MM.1S (cell line): ENCODE measurements around the gene BCAS3.

Source experiments
- DNase-seq: peaks from one replicate; pipeline ENCODE4 v3.0.0-alpha.2; 2015
- H2AFZ ChIP-seq: fragments of 300-600 bp; sonication (generic); 2 replicates; pipeline ENCODE4 v1.6.0; 2016; ENCODE audit warnings: antibody characterized with exemption, low read length
- H3F3A ChIP-seq: fragments of 300-600 bp; sonication (generic); 2 replicates; pipeline ENCODE4 v1.6.1; 2016; ENCODE audit warnings: mild to moderate bottlenecking, antibody characterized with exemption, low read length, moderate library complexity, mixed read lengths; ENCODE audit not compliant: insufficient read depth
- H3K27ac ChIP-seq: fragments of 300-600 bp; sonication (generic); 2 replicates; pipeline ENCODE4 v1.5.1; 2016; ENCODE audit warnings: mild to moderate bottlenecking, low read length
- H3K27me3 ChIP-seq: fragments of 300-600 bp; sonication (generic); replicated peaks from 2 replicates; pipeline ENCODE4 v1.6.0; 2016; ENCODE audit warnings: low read length; ENCODE audit not compliant: insufficient read depth
- H3K36me3 ChIP-seq: fragments of 300-600 bp; sonication (generic); replicated peaks from 2 replicates; pipeline ENCODE4 v1.6.1; 2016; ENCODE audit warnings: mild to moderate bottlenecking, low read length, mixed read lengths; ENCODE audit not compliant: insufficient read depth
- H3K4me1 ChIP-seq: fragments of 300-600 bp; sonication (generic); 2 replicates; pipeline ENCODE4 v1.6.1; 2016; ENCODE audit warnings: low read length, mixed read lengths
- H3K4me2 ChIP-seq: fragments of 300-600 bp; sonication (generic); 2 replicates; pipeline ENCODE4 v1.6.0; 2016; ENCODE audit warnings: low read depth, low read length
- H3K4me3 ChIP-seq: fragments of 300-600 bp; sonication (generic); 2 replicates; pipeline ENCODE4 v1.5.1; 2016; ENCODE audit warnings: low read length, mixed read lengths
- H3K79me2 ChIP-seq: fragments of 300-600 bp; sonication (generic); 2 replicates; pipeline ENCODE4 v1.6.1; 2016; ENCODE audit warnings: mixed run types, low read length, mixed read lengths
- H3K9ac ChIP-seq: fragments of 300-600 bp; sonication (generic); 2 replicates; pipeline ENCODE4 v1.6.1; 2016; ENCODE audit warnings: low read length, mixed read lengths
- H3K9me2 ChIP-seq: fragments of 300-600 bp; sonication (generic); replicated peaks from 2 replicates; pipeline ENCODE4 v1.6.1; 2016; ENCODE audit warnings: mild to moderate bottlenecking, low read length, mixed read lengths; ENCODE audit not compliant: insufficient read depth
- H3K9me3 ChIP-seq: fragments of 300-600 bp; sonication (generic); replicated peaks from 2 replicates; pipeline ENCODE4 v1.6.1; 2016; ENCODE audit warnings: mild to moderate bottlenecking, low read length, mixed read lengths; ENCODE audit not compliant: insufficient read depth
- H4K20me1 ChIP-seq: fragments of 300-600 bp; sonication (generic); 2 replicates; pipeline ENCODE4 v1.6.1; 2016; ENCODE audit warnings: mild to moderate bottlenecking, low read length, moderate library complexity, mixed read lengths; ENCODE audit not compliant: insufficient read depth
- CTCF ChIP-seq: fragments of 300-600 bp; sonication (generic); IDR thresholded peaks from 2 replicates; pipeline ENCODE4 v1.5.1; 2016; ENCODE audit warnings: antibody characterized with exemption, low read length, mixed read lengths
- EZH2 ChIP-seq: fragments of 300-600 bp; sonication (generic); optimal IDR thresholded peaks from 2 replicates; pipeline ENCODE3; 2017; ENCODE audit warnings: low read depth, mild to moderate bottlenecking, antibody characterized with exemption, low read length, mixed read lengths
- EZH2phosphoT487 ChIP-seq: fragments of 300-600 bp; sonication (generic); IDR thresholded peaks from 2 replicates; pipeline ENCODE4 v1.6.1; 2018; ENCODE audit warnings: antibody characterized with exemption, low read length

BCAS3 gene

GRCh38 chr17:61054436-61054835, 376.8 kb downstream of the BCAS3 start:
- H3K4me3 ChIP-seq, result no peak overlapping the region
- H3K27me3 ChIP-seq, result no peaks in the 10 kb centered on the region
- H4K20me1 ChIP-seq, result no peaks in the 10 kb centered on the region
- H3K79me2 ChIP-seq, result no peaks in the 10 kb centered on the region
- no peak overlapping the region for H3K4me2 ChIP-seq
- no peak overlapping the region for H2AFZ ChIP-seq
- H3K36me3 ChIP-seq, result no peaks in the 10 kb centered on the region
- TF ChIP-seq EZH2phosphoT487, result no peak
- TF ChIP-seq EZH2, result no peak
- TF ChIP-seq CTCF, result no peak
- no peak overlapping the region for H3K27ac ChIP-seq
- H3K9ac ChIP-seq, result no peak overlapping the region
- H3K9me2 ChIP-seq, result no peaks in the 10 kb centered on the region
- no peak for DNase-seq
- no peaks in the 10 kb centered on the region for H3F3A ChIP-seq
- H3K9me3 ChIP-seq, result no peaks in the 10 kb centered on the region
- no peaks in the 10 kb centered on the region for H3K4me1 ChIP-seq

GRCh38 chr17:61057257-61057656, 379.6 kb downstream of the BCAS3 start:
- Histone ChIP-seq H3F3A (no peaks in the 10 kb centered on the region), H3K4me1 (no peaks in the 10 kb centered on the region), H3K79me2 (no peaks in the 10 kb centered on the region), H2AFZ (no peak overlapping the region), H3K9me2 (no peaks in the 10 kb centered on the region), H3K9me3 (no peaks in the 10 kb centered on the region), H3K4me2 (no peak overlapping the region), H3K9ac (no peak overlapping the region), H3K36me3 (no peaks in the 10 kb centered on the region), H4K20me1 (no peaks in the 10 kb centered on the region), H3K27ac (no peak overlapping the region), H3K27me3 (no peaks in the 10 kb centered on the region), H3K4me3 (no peak overlapping the region)
- TF ChIP-seq EZH2, result no peak
- TF ChIP-seq EZH2phosphoT487, result no peak
- no peak for TF ChIP-seq CTCF
- DNase-seq, result no peak

GRCh38 chr17:61058066-61058465, 380.4 kb downstream of the BCAS3 start:
- Histone ChIP-seq H3K4me2 (no peak overlapping the region), H2AFZ (no peak overlapping the region), H4K20me1 (no peaks in the 10 kb centered on the region), H3K36me3 (no peaks in the 10 kb centered on the region), H3K27me3 (no peaks in the 10 kb centered on the region), H3K9me2 (no peaks in the 10 kb centered on the region), H3K9ac (no peak overlapping the region), H3K79me2 (no peaks in the 10 kb centered on the region), H3F3A (no peaks in the 10 kb centered on the region), H3K4me3 (no peak overlapping the region), H3K4me1 (no peaks in the 10 kb centered on the region), H3K9me3 (no peaks in the 10 kb centered on the region), H3K27ac (no peak overlapping the region)
- no peak for DNase-seq
- TF ChIP-seq EZH2 (no peak), CTCF (no peak), EZH2phosphoT487 (no peak)
